ENCODE measurements around the gene SRGAP1. TPM values are rescaled to one million over a fixed set of nuclear protein-coding genes. Genes with fewer than 3 reads are reported as not detected.

SRGAP1 gene
- polyA plus RNA-seq, 1 donor from 2014 or later, result 4.8 TPM

- Histone ChIP-seq H4K20me1 (ENCODE audit: insufficient read depth) (no peaks in the 10 kb centered on the region), H3K79me2 (replicated peaks; ENCODE audit: insufficient read depth, low read length) (peaks cover 82% of the 10 kb centered on the region), H3K27ac (ENCODE audit: low read length) (no peak overlapping the region)
Observed at GRCh38 chr12:63849106-63849620, 4.7 kb downstream of the SRGAP1 start.

DNA sequence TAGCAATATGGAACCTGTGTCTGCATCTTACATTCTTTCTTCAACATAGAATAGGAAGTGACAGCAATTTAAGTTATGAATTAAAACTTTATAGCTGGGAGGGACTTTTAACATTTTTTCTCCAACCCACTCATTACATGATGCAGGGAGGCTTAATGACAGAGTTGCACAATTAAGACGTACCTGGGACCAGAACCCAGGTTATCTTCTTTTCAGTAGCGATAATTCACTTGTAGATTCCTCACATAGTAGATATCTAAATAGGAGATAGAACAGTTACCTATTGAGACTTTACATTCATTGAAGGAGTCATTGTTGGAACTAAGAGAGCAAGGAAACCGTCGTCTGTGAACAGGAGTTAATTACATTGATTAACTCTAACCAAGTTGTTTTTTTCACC, 5.1 kb downstream of the SRGAP1 start:
- peak overlapping the region; percentile 12 for H3K4me3 ChIP-seq (ENCODE audit: low read length)
- H3K79me2 ChIP-seq (replicated peaks; ENCODE audit: insufficient read depth, low read length), result peaks cover 83% of the 10 kb centered on the region
- no peaks in the 10 kb centered on the region for H3F3A ChIP-seq (ENCODE audit: insufficient read depth, low read length, poor library complexity, severe bottlenecking)
- H3K36me3 ChIP-seq (ENCODE audit: insufficient read depth, low read length), result no peaks in the 10 kb centered on the region
- no peak overlapping the region for H3K9ac ChIP-seq (ENCODE audit: low read length)
- no peaks in the 10 kb centered on the region for H3K27me3 ChIP-seq (ENCODE audit: insufficient read depth, low read depth, low read length)
- no peaks in the 10 kb centered on the region for H3K9me2 ChIP-seq (ENCODE audit: insufficient read depth, low read length)
- H2AFZ ChIP-seq (ENCODE audit: low read depth, low read length), result no peak overlapping the region
- no peaks in the 10 kb centered on the region for H3K9me3 ChIP-seq (ENCODE audit: low read length)
- no peak overlapping the region for H3K27ac ChIP-seq (ENCODE audit: low read length)
- H4K20me1 ChIP-seq (ENCODE audit: insufficient read depth), result no peaks in the 10 kb centered on the region
- H3K4me2 ChIP-seq (ENCODE audit: low read length), result no peak overlapping the region
- no peak for TF ChIP-seq EZH2 (IDR thresholded peaks at IDR 0.05; ENCODE audit: borderline replicate concordance, insufficient read depth, low read length, poor library complexity, severe bottlenecking)
- TF ChIP-seq SMC3 (conservative IDR thresholded peaks at IDR 0.05; ENCODE audit: poor library complexity), result no peak
- TF ChIP-seq TAF1 (IDR thresholded peaks at IDR 0.05; ENCODE audit: low read depth), result no peak
- TF ChIP-seq CTCF (IDR thresholded peaks at IDR 0.05; ENCODE audit: poor library complexity, severe bottlenecking), result no peak
- TF ChIP-seq RAD21 (conservative IDR thresholded peaks at IDR 0.05), result no peak
- TF ChIP-seq EP300 (conservative IDR thresholded peaks at IDR 0.05; ENCODE audit: poor library complexity, severe bottlenecking), result no peak
- TF ChIP-seq POLR2AphosphoS5 (IDR thresholded peaks at IDR 0.05), result no peak

More at GRCh38 chr12:63849106-63849620, 4.7 kb downstream of the SRGAP1 start:
- TF ChIP-seq RAD21 (conservative IDR thresholded peaks at IDR 0.05) (no peak), EP300 (conservative IDR thresholded peaks at IDR 0.05; ENCODE audit: poor library complexity, severe bottlenecking) (no peak), CTCF (IDR thresholded peaks at IDR 0.05; ENCODE audit: poor library complexity, severe bottlenecking) (no peak), EZH2 (IDR thresholded peaks at IDR 0.05; ENCODE audit: borderline replicate concordance, insufficient read depth, low read length, poor library complexity, severe bottlenecking) (no peak), MXI1 (conservative IDR thresholded peaks at IDR 0.05; ENCODE audit: poor library complexity, severe bottlenecking) (no peak), TAF1 (IDR thresholded peaks at IDR 0.05; ENCODE audit: low read depth) (no peak), SMC3 (conservative IDR thresholded peaks at IDR 0.05; ENCODE audit: poor library complexity) (no peak), POLR2AphosphoS5 (IDR thresholded peaks at IDR 0.05) (no peak), REST (IDR thresholded peaks at IDR 0.05; ENCODE audit: borderline replicate concordance) (no peak)
- H3F3A ChIP-seq (ENCODE audit: insufficient read depth, low read length, poor library complexity, severe bottlenecking), result no peaks in the 10 kb centered on the region
- H3K9me2 ChIP-seq (ENCODE audit: insufficient read depth, low read length), result no peaks in the 10 kb centered on the region
- no peak overlapping the region for H3K4me2 ChIP-seq (ENCODE audit: low read length)
- no peaks in the 10 kb centered on the region for H3K27me3 ChIP-seq (ENCODE audit: insufficient read depth, low read depth, low read length)
- H3K4me3 ChIP-seq (ENCODE audit: low read length), result peak overlapping the region; percentile 12
- no peaks in the 10 kb centered on the region for H3K36me3 ChIP-seq (ENCODE audit: insufficient read depth, low read length)
- H3K9me3 ChIP-seq (ENCODE audit: low read length), result no peaks in the 10 kb centered on the region
- no peak overlapping the region for H3K9ac ChIP-seq (ENCODE audit: low read length)
- H2AFZ ChIP-seq (ENCODE audit: low read depth, low read length), result no peak overlapping the region

All from neural cell (in vitro differentiated cells).